PC-3 (cell line): ENCODE results near the gene IGF2BP2. TPM values are rescaled to one million over a fixed set of nuclear protein-coding genes. Genes with fewer than 3 reads are reported as not detected.

Experiments used
- ATAC-seq: fragments of 200-7000 bp; cut with Tn5 transposase; 2 replicates; pipeline ENCODE4 v1.9.1; 2020; ENCODE audit warnings: mild to moderate bottlenecking, moderate library complexity
- BruUV-seq: library from RNA; stranded (reverse); fragments of 400-500 nt; replicated peaks from 2 replicates; lab custom pipeline; 2021; lab: Mats Ljungman, UMichigan
- CTCF ChIA-PET: fragments of 300-600 bp; sonication (Branson Sonifier 250); formaldehyde crosslinking; loops from one replicate; lab custom pipeline; 2022; ENCODE audit warnings: antibody characterized with exemption; lab: Charles Lee
- POLR2A ChIA-PET: fragments of 300-600 bp; sonication (Branson Sonifier 250); formaldehyde crosslinking; loops from one replicate; lab custom pipeline; 2022; ENCODE audit warnings: antibody characterized with exemption; ENCODE audit not compliant: unreplicated experiment; lab: Charles Lee
- DNase-seq: peaks from one replicate; pipeline ENCODE4 v3.0.0-alpha.2; 2015
- H2AFZ ChIP-seq: fragments of 300-600 bp; sonication (generic); 2 replicates; pipeline ENCODE4 v1.6.0; 2016; ENCODE audit warnings: antibody characterized with exemption, low read length
- H3F3A ChIP-seq: fragments of 300-600 bp; sonication (generic); one replicate; pipeline ENCODE4 v1.6.0; 2017; ENCODE audit warnings: antibody characterized with exemption, low read length, control low read depth, mild to moderate bottlenecking; ENCODE audit not compliant: unreplicated experiment
- H3K27ac ChIP-seq: fragments of 300-600 bp; sonication (generic); 2 replicates; pipeline ENCODE4 v1.5.1; 2016; ENCODE audit warnings: mild to moderate bottlenecking, low read length
- H3K27me3 ChIP-seq: fragments of 300-600 bp; sonication (generic); 2 replicates; pipeline ENCODE4 v1.6.1; 2016; ENCODE audit warnings: low read length, mixed read lengths
- H3K36me3 ChIP-seq: fragments of 300-600 bp; sonication (generic); 2 replicates; pipeline ENCODE4 v1.6.1; 2016; ENCODE audit warnings: low read depth, mixed run types, low read length, mixed read lengths
- H3K4me1 ChIP-seq: fragments of 300-600 bp; sonication (generic); 2 replicates; pipeline ENCODE4 v1.5.1; 2016; ENCODE audit warnings: low read length; ENCODE audit not compliant: insufficient read depth
- H3K4me2 ChIP-seq: fragments of 300-600 bp; sonication (generic); 2 replicates; pipeline ENCODE4 v1.6.0; 2016; ENCODE audit warnings: low read length
- H3K4me3 ChIP-seq: fragments of 300-600 bp; sonication (generic); 2 replicates; pipeline ENCODE4 v1.5.1; 2016; ENCODE audit warnings: mild to moderate bottlenecking, low read length, mixed read lengths
- H3K79me2 ChIP-seq: fragments of 300-600 bp; sonication (generic); 2 replicates; pipeline ENCODE4 v1.6.1; 2017; ENCODE audit warnings: low read length, mixed read lengths
- H3K9ac ChIP-seq: fragments of 300-600 bp; sonication (generic); 2 replicates; pipeline ENCODE4 v1.6.0; 2016; ENCODE audit warnings: mild to moderate bottlenecking, low read length
- H3K9me2 ChIP-seq: fragments of 300-600 bp; sonication (generic); replicated peaks from 2 replicates; pipeline ENCODE4 v1.6.1; 2016; ENCODE audit warnings: mixed run types, low read length, mixed read lengths
- H3K9me3 ChIP-seq: fragments of 300-600 bp; sonication (generic); 2 replicates; pipeline ENCODE4 v1.6.1; 2016; ENCODE audit warnings: low read length, mixed read lengths
- H4K20me1 ChIP-seq: fragments of 300-600 bp; sonication (generic); 2 replicates; pipeline ENCODE4 v1.6.1; 2016; ENCODE audit warnings: low read length, mixed read lengths
- CTCF ChIP-seq: fragments of 300-600 bp; sonication (generic); conservative IDR thresholded peaks from 2 replicates; pipeline ENCODE4 v1.5.1; 2017; ENCODE audit warnings: antibody characterized with exemption, low read depth, mild to moderate bottlenecking, low read length
- EZH2 ChIP-seq: fragments of 300-600 bp; sonication (generic); IDR thresholded peaks from one replicate; pipeline ENCODE4 v1.6.1; 2017; ENCODE audit warnings: antibody characterized with exemption, mild to moderate bottlenecking, low read length; ENCODE audit not compliant: unreplicated experiment
- EZH2phosphoT487 ChIP-seq: fragments of 300-600 bp; sonication (generic); IDR thresholded peaks from 2 replicates; pipeline ENCODE4 v1.6.1; 2018; ENCODE audit warnings: mild to moderate bottlenecking, antibody characterized with exemption, low read length, borderline replicate concordance
- intact Hi-C: fragments of 100-400 bp; cut with micrococcal nuclease; formaldehyde crosslinking; loops from 2 replicates; pipeline ENCODE4 v1.9.0; 2023
- total RNA-seq: library from RNA; depleted of rRNA; stranded (reverse); fragments of >200 nt; gene quantifications from 2 replicates; pipeline ENCODE4 v1.2.3, GENCODE V29; 2014

IGF2BP2 gene
- total RNA-seq, 1 experiment from 2014 or later = 81.2 TPM

DNA sequence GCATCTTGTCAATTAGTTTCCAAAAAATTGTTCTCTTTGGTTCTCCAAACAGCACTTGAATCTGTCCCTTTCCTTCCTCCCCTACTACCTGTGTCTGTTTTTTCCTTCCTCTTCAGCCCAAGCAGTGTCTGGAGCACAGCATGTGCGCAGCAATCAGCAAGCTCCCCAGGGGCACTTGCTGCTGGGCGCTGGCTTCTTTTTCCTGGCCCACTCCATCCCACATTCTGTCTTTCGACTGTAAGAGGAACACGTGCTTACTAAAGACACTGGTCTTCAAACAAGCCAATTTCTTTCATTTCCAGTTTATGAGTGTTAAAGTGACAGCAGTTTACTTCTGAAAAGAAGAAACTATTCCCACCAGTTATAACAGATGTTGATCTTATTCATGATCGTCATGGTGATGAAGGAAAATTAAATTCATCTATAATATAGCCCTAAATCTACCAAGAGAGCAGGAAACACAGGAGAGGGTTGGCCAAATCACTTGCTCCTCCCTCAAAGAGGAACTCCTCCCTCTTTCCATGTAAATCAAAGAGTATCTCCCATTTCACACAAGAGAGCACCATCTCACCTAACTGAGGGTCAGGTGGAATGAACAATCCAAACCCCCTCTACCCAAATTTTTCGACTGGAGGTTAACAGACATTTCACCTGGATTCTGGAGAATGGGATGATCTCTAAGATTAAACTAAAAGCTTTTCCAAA lies 115.4 kb downstream of the IGF2BP2 start:
- TF ChIP-seq CTCF (no peak), EZH2 (no peak), EZH2phosphoT487 (no peak)
- Histone ChIP-seq H3K36me3 (peaks cover 5% of the 10 kb centered on the region; the same call in 1 of the 2 replicates), H3K27ac (no peak overlapping the region), H3K9me2 (no peaks in the 10 kb centered on the region), H3K27me3 (no peaks in the 10 kb centered on the region), H3K4me1 (peaks cover 15% of the 10 kb centered on the region; the same call in 1 of the 2 replicates), H4K20me1 (no peaks in the 10 kb centered on the region), H3F3A (no peaks in the 10 kb centered on the region), H2AFZ (no peak overlapping the region), H3K79me2 (peaks cover 91% of the 10 kb centered on the region), H3K4me3 (no peak overlapping the region), H3K4me2 (no peak overlapping the region), H3K9me3 (no peaks in the 10 kb centered on the region), H3K9ac (no peak overlapping the region)
- ATAC-seq (no peak), DNase-seq (no peak)
- intact Hi-C loops = no loop called here
- ChIA-PET CTCF (no interaction called here), POLR2A (interaction anchor here (0.6 kb wide), 1 partner anchor 123 kb away, joined by 15 read pairs; the partner anchor contains the start of gene SENP2)
- no TSS peak for BruUV-seq

DNA sequence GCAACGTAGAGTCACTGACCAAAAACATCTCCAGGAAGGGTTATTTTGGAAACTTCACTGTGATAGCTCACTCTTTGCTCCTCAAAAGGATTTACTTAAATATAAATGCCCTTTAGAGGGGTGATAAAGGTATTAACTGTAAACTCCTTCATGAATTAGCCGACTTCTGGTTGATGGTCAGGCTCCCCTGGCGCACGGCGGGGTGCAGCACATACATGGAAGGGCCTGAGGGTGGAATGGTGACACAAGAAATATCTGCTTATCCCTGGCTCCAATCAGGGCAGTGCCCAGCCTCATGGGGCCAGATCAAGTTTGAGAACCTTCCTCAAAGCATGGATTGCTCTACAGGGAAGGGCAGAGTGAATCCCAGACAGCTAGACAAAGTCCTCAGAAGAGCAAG lies 116.5 kb downstream of the IGF2BP2 start:
- Histone ChIP-seq H3K4me1 (peaks cover 15% of the 10 kb centered on the region; the same call in 1 of the 2 replicates), H3K4me2 (no peak overlapping the region), H3K9me3 (no peaks in the 10 kb centered on the region), H3K9ac (no peak overlapping the region), H3K4me3 (no peak overlapping the region), H3K27ac (no peak overlapping the region), H3K79me2 (peaks cover 91% of the 10 kb centered on the region), H2AFZ (no peak overlapping the region), H3K36me3 (peaks cover 5% of the 10 kb centered on the region; the same call in 1 of the 2 replicates), H4K20me1 (no peaks in the 10 kb centered on the region), H3K27me3 (no peaks in the 10 kb centered on the region), H3F3A (no peaks in the 10 kb centered on the region), H3K9me2 (no peaks in the 10 kb centered on the region)
- DNase-seq (no peak), ATAC-seq (no peak)
- intact Hi-C loops = no loop called here
- POLR2A ChIA-PET = no interaction called here
- CTCF ChIA-PET = no interaction called here
- TF ChIP-seq EZH2phosphoT487 (no peak), CTCF (no peak), EZH2 (no peak)
- BruUV-seq = no TSS peak

DNA sequence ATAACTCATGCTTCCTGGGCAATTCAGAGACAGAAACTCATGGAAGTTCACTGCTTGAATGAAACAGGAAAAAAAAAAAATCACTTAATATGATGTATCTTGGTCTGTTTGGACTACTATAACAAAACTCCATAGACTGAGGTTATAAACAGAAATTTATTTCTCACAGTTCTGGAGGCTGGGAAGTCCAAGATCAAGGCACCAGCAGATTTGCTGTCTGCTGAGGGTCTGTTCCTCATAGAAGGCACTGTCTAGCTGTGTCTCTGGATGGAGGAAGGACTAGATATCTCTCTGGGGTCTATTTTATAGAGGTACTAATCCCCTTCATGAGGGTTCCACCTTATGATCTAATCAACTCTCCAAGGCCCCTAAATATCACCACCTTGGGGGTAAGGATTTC lies 119.3 kb downstream of the IGF2BP2 start:
- Histone ChIP-seq H4K20me1 (no peaks in the 10 kb centered on the region), H3K9me2 (no peaks in the 10 kb centered on the region), H3K27me3 (no peaks in the 10 kb centered on the region), H3K79me2 (peaks cover 88% of the 10 kb centered on the region), H2AFZ (no peak overlapping the region), H3K9ac (no peak overlapping the region), H3K36me3 (peaks cover 5% of the 10 kb centered on the region; the same call in 1 of the 2 replicates), H3K4me2 (no peak overlapping the region), H3K9me3 (no peaks in the 10 kb centered on the region), H3F3A (no peaks in the 10 kb centered on the region), H3K4me1 (no peaks in the 10 kb centered on the region; the same call in 1 of the 2 replicates), H3K4me3 (no peak overlapping the region), H3K27ac (no peak overlapping the region)
- ATAC-seq (no peak), DNase-seq (no peak)
- POLR2A ChIA-PET = no interaction called here
- TF ChIP-seq EZH2phosphoT487 (no peak), CTCF (no peak), EZH2 (no peak)
- intact Hi-C loops = no loop called here
- BruUV-seq = no TSS peak
- CTCF ChIA-PET = no interaction called here
